Measurements from ENCODE around the gene GARRE1.
A peak's percentile ranks its signal among the peaks of the same experiment; 100 is the strongest.
"Not testable (repeated sequence)": the region's sequence is repeated elsewhere in the genome, so short reads cannot be mapped to it uniquely, and the experiment has no call there.

The GARRE1 gene

GRCh38 chr19:34254046-34254697 lies at the start of gene GARRE1:
Gene GARRE1 (plus strand): TSS chr19:34254554. CDS start chr19:34300474, 45,920 bp downstream.
- FAIRE-seq (no peak), DNase-seq (ENCODE audit: insufficient read length, low spot score) (peak; percentile 90)
- peak; percentile 84 for TF ChIP-seq POLR2A (IDR thresholded peaks at IDR 0.05; ENCODE audit: low read depth, low read length)

GRCh38 chr19:34205324-34205723 lies 49.0 kb upstream of the GARRE1 start:
- FAIRE-seq = not testable (repeated sequence)

GRCh38 chr19:34208291-34208884 lies 46.0 kb upstream of the GARRE1 start:
- DNase-seq (ENCODE audit: insufficient read length, low spot score) (no peak), FAIRE-seq (no peak)
- TF ChIP-seq POLR2A (IDR thresholded peaks at IDR 0.05; ENCODE audit: low read depth, low read length) = no peak

More at GRCh38 chr19:34205324-34205723, 49.0 kb upstream of the GARRE1 start:
- DNase-seq (ENCODE audit: insufficient read length, low spot score) = not testable (repeated sequence)

- FAIRE-seq = no peak
- no peak for TF ChIP-seq POLR2A (IDR thresholded peaks at IDR 0.05; ENCODE audit: low read depth, low read length)
- DNase-seq (ENCODE audit: insufficient read length, low spot score) = no peak
Measured at GRCh38 chr19:34209726-34210125, 44.6 kb upstream of the GARRE1 start.

- no peak for TF ChIP-seq POLR2A (IDR thresholded peaks at IDR 0.05; ENCODE audit: low read depth, low read length)
- FAIRE-seq (no peak), DNase-seq (ENCODE audit: insufficient read length, low spot score) (no peak)
Measured at GRCh38 chr19:34213283-34213682, 41.1 kb upstream of the GARRE1 start.

GRCh38 chr19:34214040-34214439 lies 40.3 kb upstream of the GARRE1 start:
- TF ChIP-seq POLR2A (IDR thresholded peaks at IDR 0.05; ENCODE audit: low read depth, low read length) = no peak
- FAIRE-seq (no peak), DNase-seq (ENCODE audit: insufficient read length, low spot score) (no peak)

- no peak for DNase-seq (ENCODE audit: insufficient read length, low spot score)
- no peak for FAIRE-seq
- no peak for TF ChIP-seq POLR2A (IDR thresholded peaks at IDR 0.05; ENCODE audit: low read depth, low read length)
Measured at GRCh38 chr19:34215006-34215665, 39.2 kb upstream of the GARRE1 start.

GRCh38 chr19:34215666-34216038 lies 38.7 kb upstream of the GARRE1 start:
- DNase-seq (ENCODE audit: insufficient read length, low spot score) (no peak), FAIRE-seq (no peak)
- no peak for TF ChIP-seq POLR2A (IDR thresholded peaks at IDR 0.05; ENCODE audit: low read depth, low read length)

- not testable (repeated sequence) for FAIRE-seq; DNase-seq (ENCODE audit: insufficient read length, low spot score)
Measured at GRCh38 chr19:34216745-34217219, 37.6 kb upstream of the GARRE1 start.

GRCh38 chr19:34217952-34218817 lies 36.2 kb upstream of the GARRE1 start:
- no peak for TF ChIP-seq POLR2A (IDR thresholded peaks at IDR 0.05; ENCODE audit: low read depth, low read length)
- FAIRE-seq (peak; percentile 99), DNase-seq (ENCODE audit: insufficient read length, low spot score) (peak; percentile 67)

GRCh38 chr19:34218818-34219164 lies 35.6 kb upstream of the GARRE1 start:
- TF ChIP-seq POLR2A (IDR thresholded peaks at IDR 0.05; ENCODE audit: low read depth, low read length) = no peak
- DNase-seq (ENCODE audit: insufficient read length, low spot score) = no peak
- no peak for FAIRE-seq

GRCh38 chr19:34220472-34221063 lies 33.8 kb upstream of the GARRE1 start:
- DNase-seq (ENCODE audit: insufficient read length, low spot score) (no peak), FAIRE-seq (peak; percentile 87)
- no peak for TF ChIP-seq POLR2A (IDR thresholded peaks at IDR 0.05; ENCODE audit: low read depth, low read length)

- TF ChIP-seq POLR2A (IDR thresholded peaks at IDR 0.05; ENCODE audit: low read depth, low read length) = no peak
- DNase-seq (ENCODE audit: insufficient read length, low spot score) = no peak
- FAIRE-seq = no peak
Measured at GRCh38 chr19:34222386-34222785, 32.0 kb upstream of the GARRE1 start.

Data from H54 (cell line).